ACHN (cell line): ENCODE results near the gene CD2AP.
"Not testable (repeated sequence)": the region's sequence is repeated elsewhere in the genome, so short reads cannot be mapped to it uniquely, and the experiment has no call there.

Source experiments
- DNase-seq: peaks from one replicate; pipeline ENCODE4 v3.0.0-alpha.2; 2015
- in situ Hi-C: cut with HindIII; loops from 2 replicates; pipeline ENCODE4 v1.10.0; 2017; ENCODE audit warnings: low sequenced_read_pairs, low pct_ligation_motif_present, low pct_unique_long_range_greater_than_20kb

CD2AP gene

DNA sequence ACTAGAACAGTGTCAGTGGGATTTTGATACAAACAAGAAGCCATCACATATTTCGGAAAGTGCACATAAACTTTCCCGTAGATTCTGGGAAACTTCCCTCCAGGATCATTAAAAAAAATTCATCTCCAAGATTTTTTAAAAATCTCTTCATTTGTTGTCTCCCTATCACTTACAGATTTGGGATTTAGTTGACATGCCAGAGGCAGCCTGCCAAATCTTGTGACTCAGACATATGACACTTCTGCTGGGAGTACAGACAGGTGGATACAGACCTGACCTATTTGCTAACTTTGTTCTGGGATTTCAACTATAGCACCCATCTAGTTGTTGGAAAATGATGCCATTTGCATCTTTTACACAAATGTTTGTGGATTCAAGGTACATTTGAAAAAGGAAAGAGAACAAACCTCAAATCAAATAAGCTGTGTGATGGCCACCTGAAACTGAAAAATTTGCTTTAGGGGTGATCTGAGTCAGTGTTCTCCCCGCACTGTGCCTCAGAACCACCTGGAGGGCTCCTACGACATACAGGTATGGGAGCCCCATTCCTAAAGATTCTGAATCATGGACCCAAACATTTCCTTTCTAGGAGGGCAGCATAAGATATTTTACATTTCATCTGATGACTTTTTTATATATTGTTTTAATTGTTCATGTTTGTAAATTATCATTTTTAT is 21.9 kb upstream of the CD2AP start:
- in situ Hi-C loops: no loop called here
- DNase-seq: no peak

DNA sequence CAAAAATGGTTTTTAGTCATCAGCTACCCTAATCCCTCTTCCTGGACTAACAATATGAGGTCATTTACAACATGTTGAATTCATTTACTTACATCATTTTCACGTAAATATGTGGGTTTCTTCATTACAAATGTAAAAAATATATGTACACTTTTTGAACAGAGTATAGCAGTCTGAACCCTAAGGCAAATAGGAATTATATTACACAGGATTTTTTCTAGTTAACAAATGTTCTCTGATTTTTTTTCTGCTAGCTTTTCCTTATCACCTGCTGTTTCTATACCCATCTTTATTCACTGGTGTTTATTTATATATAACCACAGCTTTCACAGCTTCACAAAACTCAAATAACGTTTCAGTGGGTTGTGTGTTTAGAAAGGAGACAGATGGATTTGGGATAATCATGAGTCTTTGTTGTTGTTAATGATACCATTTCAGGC is 21.0 kb upstream of the CD2AP start:
- in situ Hi-C loops: no loop called here
- DNase-seq: no peak

DNA sequence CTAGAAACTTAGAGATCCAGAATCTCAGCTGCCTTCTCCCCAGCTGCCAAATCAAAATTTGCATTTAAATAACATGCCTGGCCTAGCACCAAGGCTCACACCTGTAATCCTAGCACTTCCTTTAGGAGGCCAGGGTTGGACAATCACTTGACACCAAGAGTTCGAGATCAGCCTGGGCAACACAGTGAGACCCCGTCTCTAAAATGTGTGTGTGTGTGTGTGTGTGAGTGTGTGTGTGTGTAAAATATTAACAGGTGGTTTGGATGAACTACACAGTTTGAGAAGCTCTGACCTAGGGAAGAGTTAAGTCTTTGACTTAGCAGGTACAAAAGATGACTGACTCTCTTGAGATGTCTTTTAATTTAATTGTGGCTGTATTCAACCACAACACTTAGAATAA is 20.2 kb upstream of the CD2AP start:
- DNase-seq: no peak
- in situ Hi-C loops: no loop called here

DNA sequence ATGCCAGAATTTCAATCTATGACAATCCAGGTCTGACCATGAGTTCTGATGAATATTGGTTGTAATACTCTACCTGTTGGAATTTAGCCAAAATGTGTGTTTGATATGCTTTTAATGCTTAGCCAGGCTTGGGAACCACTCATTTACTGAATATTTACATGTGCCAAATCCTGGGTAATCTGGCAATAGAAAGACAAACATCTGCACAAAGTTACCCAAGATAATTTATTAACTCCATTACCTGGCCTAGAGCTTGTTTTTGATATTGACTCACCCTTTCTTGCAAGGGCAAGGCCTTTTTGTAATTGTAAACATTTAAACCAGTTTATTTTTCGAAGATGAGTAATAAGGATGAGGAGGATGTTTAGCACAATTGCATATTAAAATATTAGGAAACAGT is 13.5 kb upstream of the CD2AP start:
- in situ Hi-C loops: no loop called here
- DNase-seq: no peak

DNA sequence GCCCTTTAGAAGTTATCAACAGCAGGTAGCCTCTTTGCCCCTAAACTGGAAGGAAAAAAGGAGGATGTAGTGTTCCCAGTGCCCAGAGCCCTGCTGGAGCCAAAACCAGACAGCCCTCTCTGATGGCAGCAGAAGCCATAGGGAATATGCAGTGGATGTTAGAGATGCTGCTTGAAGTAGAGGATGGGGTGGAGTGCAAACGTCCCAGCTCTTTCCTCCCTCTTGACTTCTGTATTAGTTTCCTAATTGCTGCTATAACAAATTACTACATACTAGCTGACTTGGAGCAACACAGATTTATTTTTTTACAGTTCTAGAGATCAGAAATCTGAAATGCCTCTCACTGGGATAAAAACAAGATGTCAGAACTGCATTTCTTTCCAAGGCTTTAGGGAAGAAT is 12.5 kb upstream of the CD2AP start:
- DNase-seq: no peak
- in situ Hi-C loops: no loop called here

DNA sequence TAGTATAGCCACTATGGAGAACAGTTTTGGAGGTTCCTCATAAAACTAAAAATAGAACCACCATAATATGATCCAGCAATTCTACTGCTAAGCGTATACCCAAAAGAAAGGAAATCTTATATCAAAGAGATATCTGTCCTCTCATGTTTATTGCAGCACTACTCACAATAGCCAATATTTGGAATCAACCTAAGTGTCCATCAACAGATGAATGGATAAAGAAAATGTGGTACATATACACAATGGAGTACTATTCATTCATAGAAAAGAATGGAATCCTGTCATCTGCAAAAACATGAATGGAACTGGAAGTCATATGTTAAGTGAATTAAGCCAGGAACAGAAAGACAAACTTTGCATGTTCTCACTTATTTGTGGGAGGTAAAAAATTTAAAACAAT is 5.7 kb upstream of the CD2AP start:
- no peak for DNase-seq
- in situ Hi-C loops: no loop called here

DNA sequence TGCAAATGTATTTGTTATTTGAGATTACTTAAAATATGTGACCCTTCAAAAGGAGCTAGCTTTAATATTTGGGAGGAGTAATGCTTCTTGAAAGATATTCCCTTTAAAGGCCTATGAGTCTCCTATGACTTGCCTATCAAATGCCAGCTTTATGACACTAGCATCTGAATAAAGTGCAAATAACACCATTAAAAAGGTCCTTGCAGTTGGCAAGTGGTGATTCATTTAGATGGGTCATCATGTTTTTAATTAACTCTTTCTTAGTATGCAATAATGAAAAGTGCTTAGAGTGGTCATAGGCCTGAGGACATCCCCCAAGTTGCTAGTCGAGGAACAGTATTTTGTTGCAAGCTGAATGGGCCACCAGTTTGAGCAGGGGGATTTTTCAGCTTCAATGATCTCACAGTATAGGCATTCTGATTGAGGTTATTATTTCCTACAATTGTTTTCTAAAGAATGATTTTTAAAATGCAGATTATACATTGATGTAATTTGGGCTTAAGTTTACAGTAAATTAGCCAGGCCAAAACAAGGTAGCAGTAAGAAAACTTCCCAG is 3.7 kb upstream of the CD2AP start:
- in situ Hi-C loops: no loop called here

DNA sequence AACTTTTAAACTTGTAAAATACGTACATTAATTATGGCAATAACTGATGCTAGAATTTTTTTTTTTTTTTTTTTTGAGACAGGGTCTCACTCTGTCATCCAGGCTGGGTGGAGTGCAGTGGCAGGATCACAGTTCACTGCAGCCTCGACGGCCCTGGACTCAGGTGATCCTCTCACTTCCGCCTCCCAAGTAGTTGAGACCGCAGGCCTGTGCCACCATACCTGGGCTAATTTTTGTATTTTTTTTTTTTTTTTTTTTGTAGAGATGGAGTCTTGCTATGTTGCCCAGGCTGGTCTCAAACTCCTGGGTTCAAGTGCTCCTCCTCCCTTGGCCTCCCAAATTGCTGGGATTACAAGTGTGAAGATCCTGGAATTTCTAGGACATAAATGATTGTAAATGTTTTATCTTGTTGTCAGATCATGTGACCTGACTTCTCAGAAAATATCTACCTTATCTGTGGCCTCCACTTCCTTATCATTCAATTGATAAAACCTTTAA is 2.2 kb upstream of the CD2AP start:
- no peak for DNase-seq
- in situ Hi-C loops: no loop called here

More for the DNA sequence above, 3.7 kb upstream of the CD2AP start:
- DNase-seq: no peak

DNA sequence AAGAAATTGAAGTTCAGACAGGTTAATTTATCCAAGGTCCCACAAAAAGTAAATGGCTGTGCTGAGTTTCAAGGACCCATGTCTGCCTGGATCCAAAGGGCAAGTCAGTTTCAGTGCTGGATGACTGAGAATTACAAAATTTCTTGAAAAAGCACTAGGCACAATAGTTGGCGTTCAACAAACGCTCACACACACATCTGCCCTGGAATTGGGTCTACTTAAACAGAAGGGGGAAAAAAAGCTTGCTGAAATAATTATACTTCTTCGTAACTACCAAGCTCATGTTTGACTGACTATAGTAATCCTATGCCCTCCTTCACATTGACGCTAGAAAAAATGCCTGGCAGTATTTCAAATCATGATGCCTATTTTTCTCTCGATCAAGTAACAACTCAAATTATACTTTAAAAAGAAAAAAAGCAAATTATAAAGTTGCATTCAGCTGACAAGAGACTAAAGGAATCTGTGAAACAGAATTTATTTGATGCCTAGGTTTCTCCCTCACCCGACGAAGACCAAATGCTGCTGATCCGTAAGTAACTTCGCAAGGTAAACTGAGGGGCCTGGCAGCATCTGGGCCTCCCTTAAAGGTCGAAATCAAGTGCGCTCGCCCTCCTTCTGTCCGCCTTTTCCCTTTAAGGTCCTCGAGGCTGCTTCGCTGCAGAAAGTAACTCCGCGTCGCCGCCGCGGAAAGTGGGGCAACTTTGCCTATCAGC is 650 bp upstream of the CD2AP start:
- in situ Hi-C loops: no loop called here
- peak; percentile 39 for DNase-seq

DNA sequence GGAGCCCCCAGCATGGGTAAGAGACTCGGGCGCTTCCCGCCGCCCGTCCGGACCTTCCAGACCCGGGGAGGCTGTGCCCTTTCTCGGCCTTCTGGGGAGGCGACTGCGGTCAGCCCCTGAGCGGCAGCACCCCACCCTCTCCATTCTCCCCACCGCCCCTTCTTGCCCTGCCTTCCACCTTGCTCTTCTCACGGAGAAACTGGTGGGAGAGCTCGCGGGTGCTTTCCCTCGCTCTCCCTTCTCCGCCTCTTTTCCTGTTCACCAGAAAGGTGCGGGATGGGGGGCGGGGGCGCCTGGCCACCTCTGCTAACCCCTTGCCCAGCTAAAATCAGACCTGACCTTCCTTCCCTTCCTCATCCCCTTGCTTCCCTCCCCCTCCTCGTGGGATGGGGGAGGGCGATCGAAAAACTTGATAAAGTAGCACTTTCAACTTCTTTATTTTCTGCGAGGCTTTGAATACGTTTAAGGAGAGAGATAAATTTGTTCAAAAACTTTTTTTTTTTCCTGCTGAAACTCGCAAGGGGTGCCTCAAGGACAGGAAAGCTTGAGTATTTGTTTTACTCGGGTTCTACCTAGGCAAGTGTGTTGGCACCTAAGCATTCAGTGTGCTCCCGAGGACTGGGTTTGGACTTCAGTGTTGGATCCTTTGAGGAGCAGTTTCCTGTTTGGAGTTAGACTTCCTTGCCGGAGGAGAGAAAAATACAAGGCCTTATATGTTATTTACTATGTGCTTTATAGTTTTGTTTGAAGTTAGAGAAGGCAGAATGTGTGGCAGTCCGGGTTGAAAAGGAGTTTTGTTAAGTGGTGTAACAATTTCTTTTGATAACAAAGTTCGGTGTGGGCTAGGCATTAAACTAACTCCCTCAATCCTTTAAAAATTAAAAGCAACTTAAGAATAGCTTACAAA is 897 bp downstream of the CD2AP start:
- in situ Hi-C loops: no loop called here
- peak; percentile 45 for DNase-seq

DNA sequence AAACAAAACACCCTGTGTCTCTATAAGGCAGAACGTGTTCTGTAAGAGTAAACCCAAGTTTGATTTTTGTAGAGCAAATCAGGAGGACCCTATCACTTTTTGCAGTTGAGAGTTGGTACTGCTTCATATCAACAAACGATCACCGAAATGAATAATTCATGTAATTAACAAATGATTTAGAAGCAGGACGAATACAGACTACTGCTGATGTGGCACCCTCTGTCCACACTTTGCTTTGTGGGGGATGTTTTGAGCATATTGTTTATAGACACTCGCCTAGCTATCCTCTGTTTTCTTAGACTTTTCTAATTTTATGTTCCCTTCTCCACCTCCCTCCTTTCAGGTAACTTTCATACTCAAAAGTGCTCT is 1.5 kb downstream of the CD2AP start:
- DNase-seq: no peak
- in situ Hi-C loops: no loop called here

DNA sequence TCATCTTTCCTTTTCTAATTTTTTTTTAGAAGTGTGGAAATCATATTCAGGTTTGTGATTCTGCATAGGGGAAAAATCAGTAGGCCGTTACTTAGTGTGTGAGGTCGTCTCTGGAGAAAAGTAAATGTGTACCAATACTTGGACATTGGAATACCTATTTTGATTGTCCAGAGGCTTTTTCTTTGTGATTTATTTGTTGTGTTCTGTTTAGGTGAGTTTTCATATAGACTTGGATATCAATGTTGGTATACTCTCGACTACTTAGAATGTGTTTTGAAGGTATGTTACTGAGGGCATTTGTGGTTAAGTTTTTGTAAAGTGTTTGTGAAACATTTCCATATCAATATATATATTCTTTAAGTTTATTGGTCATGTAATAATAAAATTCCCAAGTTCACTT is 2.3 kb downstream of the CD2AP start:
- in situ Hi-C loops: no loop called here
- no peak for DNase-seq

DNA sequence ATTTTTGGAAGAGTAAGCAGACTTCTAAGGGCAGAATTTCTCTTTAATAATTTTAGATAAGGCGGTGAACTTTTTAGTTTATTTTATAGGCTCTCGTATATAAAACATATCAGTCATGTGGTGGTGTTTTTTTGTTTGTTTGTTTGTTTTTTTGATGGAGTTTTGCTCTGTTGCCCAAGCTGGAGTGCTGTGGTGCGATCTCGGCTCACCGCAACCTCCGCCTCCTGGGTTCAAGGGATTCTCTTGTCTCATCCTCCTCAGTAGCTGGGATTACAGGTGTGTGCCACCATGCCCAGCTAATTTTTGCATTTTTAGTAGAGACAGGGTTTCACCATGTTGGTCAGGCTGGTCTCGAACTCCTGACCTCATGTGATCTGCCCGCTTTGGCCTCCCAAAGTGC is 3.6 kb downstream of the CD2AP start:
- in situ Hi-C loops, DNase-seq: not testable (repeated sequence)

DNA sequence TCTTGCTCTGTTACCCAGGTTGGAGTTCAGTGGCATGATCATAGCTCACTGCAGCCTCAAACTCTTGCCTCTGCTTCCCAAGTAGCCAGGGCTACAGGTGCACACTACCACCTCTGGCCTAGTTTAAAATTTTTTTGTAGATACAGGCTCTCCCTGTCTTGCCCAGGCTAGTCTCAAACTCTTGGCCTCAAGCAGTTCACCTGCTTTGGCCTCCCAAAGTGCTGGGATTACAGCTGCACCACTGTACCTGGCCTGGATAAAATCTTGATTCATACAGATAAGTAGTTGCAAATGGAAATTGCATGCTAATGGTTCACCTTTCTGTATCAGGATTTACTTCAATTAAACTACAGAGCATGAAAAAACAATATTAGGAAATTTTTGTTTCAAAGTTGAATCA is 4.2 kb downstream of the CD2AP start:
- in situ Hi-C loops: no loop called here
- DNase-seq: no peak

DNA sequence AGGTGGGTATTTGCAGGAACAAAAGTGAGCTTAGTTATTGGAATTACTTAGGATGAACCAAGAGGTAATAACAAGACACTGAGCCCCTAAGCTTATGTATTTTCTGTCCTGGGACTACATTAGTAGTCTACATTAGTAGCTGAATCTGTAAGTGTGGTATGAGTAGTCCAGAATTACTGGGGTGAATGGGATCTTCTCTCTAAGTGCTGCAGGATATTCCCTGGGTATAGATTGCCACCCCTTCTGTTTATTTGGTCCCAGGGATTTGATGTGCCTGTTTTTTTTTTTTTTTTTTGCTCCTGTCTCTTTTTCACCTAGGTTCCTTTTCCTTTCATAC is 5.9 kb downstream of the CD2AP start:
- in situ Hi-C loops: no loop called here
- no peak for DNase-seq

DNA sequence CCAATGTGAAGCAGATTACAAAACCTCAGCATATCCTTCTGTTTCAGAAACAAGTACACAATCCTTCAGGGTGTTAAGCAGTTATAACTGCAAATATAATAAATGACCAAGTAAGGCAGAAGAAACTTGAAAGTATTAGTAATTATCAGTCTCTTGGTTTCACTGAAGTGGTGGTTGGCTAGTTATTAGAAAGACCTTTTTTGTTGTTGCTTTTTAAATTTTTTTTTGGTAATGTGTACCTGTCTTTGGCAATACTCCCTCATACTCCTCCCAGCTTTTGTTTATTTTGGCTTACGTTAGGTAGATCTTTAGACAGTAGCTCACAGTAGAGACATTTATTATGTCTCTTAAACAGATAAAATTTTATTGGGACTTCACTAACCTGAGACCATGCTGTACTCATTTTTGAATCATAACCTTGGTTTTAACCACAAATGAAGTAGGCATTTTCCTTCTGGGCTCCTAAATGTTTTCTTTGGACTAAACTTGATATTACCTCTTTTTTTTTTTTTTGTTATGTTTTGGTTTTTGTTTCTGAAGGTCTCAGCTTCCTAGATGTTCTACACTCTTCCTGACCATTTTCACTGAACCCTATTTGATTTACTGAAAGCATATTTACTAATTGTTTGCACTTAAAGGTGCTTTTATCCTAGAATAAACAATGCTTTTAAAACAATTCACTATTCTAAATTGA is 6.4 kb downstream of the CD2AP start:
- no peak for DNase-seq
- in situ Hi-C loops: no loop called here

DNA sequence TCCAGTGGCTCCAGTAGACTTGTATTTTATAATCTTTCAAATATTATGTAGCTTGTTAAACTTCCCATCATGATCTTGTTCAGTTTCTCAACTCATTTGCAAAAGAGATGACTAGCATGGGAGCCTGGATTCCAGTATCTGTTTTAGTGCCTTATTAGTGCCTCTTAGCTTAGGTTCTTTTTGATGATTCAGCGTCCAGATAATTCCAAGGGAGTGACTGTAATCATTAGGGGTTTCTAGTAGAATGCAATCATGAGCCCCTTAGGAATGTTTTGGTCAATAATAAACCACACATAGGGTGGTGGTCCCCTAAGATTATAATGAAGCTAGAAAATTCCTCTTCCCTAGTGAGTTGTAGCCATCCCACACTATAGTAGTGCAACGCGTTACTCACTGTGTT is 7.0 kb downstream of the CD2AP start:
- in situ Hi-C loops: no loop called here
- DNase-seq: peak; percentile 86

DNA sequence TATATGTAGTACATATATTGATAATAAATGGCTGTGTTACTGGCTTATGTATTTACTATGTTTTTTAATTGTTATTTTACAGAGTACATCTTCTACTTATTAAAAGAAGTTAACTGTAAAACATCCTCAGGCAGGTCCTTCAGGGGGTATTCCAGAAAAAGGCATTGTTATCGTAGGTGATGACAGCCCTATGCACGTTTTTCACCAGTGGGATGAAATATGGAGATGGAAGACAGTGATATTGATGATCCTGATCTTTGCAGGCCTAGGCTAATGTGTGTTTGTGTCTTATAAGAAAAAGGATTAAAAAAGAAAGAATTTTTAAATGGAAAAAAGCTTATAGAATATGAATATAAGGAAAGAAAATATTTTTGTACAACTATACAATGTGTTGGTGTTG is 7.5 kb downstream of the CD2AP start:
- in situ Hi-C loops: no loop called here

More for the DNA sequence above, 7.5 kb downstream of the CD2AP start:
- DNase-seq: no peak
